ENCODE results near the gene ZEB2.
A peak's percentile ranks its signal among the peaks of the same experiment; 100 is the strongest.

Gene ZEB2

DNA sequence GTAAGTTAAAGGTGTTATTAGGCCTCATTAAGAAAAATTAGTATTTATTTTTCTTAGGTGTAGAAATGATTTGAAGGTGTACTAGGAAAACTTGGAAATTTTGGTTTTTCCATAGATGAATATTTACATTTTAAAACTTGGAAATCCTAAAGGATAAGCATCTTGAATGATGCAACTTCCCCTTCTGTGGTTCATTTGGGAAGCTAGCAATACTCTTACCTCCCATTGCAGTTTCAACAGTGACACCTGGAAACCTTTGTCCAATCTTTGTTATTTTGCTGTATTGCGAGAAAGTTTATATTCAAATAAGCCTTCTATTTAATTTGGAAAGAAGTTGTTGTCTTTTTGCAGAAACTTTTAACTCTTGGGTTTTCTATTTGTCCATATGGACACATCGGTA, 68.5 kb downstream of the ZEB2 start:
- no peak for DNase-seq (ENCODE audit: low spot score)

DNA sequence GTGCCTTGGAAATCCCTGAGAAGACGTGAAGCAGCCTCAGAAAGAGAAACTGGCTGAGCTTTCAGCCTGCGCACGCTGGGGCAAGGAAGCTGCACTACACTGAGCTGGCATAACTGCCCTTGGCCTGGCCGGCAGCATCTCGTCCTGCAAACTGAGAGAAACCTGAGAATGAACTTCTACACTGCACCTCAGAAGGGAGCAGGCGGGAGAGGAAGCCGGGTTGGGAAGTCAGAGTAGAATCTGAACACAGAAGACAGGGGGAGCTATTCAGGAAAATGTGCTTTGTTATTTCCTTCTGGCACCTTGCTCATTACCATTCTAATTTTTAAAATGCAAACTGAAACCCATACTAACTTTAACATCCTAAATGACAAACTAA, 70.9 kb downstream of the ZEB2 start:
- no peak for DNase-seq (ENCODE audit: low spot score)

DNA sequence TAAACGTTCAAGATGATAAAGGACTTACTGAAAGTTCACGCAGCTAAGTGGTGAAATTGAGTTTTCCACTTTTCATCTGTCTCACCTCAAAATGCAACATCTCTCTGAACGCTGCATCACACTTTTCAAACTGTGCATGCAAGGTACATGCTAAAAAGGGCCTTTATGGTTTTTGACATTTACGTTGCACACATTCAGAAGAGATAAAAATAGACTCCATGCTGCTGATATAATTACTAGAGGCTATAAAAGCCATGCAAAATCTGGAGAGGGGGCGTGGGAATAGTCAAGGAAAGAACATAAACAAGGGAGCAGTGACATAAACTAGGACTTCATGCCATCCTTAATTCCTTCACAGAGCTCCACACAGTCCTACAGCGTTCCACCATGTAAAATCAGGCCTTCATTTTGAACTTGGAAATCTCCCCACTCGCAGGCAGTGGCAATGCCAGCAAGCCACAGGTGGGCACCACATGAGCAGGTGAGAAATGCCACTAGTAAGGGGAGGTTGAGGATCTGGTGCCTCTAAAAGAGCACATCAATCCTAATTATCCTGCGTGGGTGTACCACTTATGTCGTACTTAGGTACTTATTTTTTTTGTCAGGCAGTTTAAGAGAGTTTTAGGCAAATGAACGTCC, 71.4 kb downstream of the ZEB2 start:
- DNase-seq (ENCODE audit: low spot score) = no peak

DNA sequence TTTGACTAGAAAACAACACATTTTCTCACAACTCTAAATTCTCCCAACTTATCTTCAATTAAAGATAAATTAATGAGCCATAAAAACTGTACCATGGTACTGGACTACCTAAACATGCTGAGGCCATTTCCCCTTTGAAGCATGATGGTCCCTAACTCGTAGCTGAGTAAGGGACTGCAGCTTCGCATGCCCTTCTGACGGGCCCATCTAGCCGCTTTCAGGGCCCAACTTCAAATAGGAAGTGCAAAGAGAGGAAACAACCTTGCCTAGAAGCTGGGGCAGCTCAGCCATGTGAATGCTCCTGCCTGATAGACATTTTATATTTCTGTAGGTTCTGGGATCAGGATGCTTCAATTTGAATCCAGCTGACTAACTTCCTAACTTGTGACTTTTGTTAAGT, 72.4 kb downstream of the ZEB2 start:
- DNase-seq (ENCODE audit: low spot score) = no peak

DNA sequence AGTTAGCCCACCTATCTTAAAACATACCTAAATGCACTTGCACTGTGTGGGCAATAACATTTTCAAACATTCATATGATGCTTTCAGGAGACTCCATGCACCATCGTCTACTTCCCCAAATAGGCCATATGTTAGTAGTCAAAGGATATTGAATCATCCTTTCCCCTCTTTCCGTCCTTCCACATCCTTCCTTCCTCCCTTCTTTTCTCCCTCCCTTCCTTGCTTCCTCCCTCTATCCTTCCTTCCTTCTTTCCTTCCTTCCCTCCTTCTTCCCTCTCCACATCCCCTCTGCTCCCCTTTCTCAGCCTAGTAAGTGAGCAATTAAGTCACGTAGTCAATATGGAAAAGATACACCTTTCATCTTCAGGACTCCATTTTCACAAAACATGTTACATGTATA, 73.8 kb downstream of the ZEB2 start:
- DNase-seq (ENCODE audit: low spot score) = no peak

DNA sequence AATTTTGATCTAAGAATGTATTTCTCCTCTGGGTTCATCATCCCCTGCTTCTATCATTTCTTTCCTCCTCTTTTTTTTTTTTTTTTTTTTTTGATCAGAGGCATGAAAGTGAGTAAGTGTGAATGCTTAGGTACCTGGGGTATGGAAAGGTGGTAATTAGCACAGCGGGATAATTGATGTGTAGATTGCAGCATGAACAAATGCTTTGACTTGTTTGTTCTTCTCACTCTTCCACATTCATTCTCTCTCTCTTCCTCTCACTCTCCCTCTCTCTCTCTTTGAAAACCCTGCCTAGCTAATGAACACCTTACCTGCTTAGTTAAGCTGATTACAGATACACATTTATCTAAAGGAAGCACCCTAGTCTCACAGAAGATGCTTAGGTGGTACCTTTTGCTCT, 74.7 kb downstream of the ZEB2 start:
- no peak for DNase-seq (ENCODE audit: low spot score)

DNA sequence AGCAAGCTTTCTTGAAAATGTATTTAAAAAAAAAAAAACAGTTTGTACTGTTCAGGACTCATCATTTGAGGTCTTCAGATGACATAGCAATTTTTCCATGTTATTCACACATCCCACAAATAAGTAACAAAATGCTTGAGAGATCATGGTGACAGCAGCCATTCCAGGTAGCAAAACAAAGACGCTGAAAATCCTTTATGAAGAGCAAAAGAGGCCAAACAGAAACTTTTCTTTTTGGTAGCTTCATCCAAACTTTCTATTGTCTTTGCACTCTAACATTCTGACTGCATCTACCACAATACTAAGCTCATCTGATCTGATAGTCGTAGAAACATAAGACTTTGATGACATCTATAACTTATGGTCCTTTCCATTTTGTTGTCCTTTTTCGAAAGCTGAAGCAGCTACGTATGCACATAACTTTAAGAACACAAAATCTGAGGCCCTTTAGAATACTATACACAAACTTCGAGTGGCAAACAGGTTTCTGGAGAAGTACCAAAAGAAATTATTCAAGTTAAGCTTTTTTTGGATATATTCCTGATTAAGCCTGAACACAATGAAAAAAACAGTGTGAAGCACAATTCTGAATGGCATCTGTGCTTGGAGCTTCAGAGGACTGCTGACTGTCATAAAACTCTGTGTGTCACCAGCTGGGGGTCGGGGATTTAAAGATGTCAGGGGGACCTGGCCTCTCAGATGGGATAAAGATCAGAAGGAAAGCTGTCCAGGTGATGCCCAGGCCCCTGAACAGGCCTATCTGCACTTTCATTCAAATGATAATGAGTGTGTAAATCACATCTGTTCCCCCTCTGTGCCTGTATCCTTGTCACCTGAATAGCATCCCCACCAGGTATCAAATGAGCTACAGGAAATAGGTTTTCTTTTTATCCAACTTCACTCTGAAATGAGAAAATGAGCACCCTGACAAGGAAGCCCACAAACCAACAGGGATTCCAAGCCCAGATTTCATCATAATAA, 75.8 kb downstream of the ZEB2 start:
- no peak for DNase-seq (ENCODE audit: low spot score)

DNA sequence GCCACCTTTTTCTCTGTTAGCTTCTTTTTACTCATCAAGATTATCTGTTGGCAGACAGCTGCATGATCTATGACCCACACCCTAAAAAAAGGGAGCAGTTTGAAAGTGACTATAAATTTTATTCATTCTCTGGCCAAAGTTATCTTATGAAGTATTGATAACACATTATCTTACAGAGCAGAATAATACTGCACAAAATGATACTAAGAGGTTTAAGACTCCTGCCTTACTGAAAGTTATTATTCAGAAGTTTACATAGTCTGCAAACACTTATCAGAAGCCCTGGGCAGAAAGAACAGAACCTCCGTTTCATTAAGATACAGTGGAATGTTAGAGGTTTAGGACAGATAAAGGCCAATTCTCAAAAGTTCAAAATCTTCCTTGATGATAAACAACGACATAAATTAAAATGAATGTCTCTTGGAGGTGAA, 78.2 kb downstream of the ZEB2 start:
- DNase-seq (ENCODE audit: low spot score) = no peak

DNA sequence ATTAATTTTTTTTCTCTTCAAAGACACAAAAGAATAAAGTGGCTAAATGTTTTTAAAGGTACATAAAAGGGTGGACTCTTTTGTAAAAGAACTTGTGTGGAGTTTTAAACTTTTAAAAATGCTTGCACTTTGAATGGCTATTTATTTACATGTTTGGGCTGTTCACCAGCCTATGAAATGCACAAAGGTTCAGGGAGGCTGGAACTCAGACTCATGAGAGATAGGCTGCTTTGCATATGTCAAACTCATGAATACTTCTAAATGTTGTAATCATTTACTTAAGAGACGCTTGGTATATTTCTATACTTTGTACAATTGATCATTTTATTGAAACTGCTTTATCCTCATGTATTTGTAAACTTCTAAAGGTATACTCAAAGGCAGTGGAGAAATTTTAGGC, 79.9 kb downstream of the ZEB2 start:
- DNase-seq (ENCODE audit: low spot score) = no peak

DNA sequence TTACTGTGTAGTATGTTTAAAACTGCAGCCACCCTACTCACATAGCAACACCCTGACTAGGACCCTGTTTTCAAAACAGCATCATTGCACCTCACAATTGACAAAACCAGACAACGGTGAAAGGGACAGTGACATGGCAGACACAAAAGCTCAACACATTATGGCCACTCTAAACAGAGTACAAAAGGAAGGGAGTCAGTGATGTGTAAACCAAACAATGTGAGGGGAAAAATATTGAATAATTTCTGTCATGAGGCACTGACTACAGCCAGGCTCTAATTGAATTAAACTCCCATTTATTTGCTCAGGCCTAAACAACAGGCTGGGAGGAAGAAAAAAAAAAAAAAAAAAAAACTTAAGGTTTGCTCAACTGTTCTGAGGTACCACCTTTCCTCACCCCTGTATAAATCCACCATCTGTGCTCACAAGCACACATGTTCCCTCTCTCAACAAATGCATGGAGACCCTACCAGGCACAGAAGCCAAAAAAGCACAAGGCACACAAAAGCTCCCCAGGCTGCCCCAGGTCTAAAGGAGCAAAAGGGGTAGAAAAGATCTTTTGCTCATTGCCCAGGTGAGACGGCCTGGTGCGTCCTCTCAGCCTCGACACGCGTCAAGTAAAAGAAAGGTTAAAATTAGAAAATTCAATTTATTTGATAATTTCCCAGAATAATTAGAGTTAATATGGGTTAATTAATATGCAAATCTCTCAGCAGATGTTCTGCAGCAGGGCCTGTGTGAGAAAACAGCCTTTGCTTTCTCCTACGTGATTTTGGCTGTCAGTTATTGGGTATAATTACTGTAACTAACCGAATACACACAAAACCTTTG, 80.9 kb downstream of the ZEB2 start:
- DNase-seq (ENCODE audit: low spot score) = no peak

DNA sequence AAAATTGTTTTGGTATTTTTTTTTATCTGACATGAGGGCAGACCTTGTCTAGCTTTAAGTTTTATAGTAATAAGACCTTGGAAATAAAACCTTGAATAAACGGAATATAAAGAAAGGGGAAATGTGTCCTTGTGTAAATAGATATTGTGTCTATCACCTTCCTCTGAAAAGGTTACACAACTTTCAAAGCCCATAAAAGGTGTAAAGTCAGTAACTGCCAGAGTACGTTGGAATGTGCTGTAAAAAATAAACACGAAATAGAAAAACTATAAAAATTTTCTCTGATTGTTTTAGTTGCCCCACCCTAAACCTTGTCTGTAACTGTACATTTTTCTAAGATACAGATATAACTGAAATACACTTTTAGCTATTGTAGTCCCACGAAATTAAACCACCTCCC, 82.3 kb downstream of the ZEB2 start:
- DNase-seq (ENCODE audit: low spot score) = no peak

DNA sequence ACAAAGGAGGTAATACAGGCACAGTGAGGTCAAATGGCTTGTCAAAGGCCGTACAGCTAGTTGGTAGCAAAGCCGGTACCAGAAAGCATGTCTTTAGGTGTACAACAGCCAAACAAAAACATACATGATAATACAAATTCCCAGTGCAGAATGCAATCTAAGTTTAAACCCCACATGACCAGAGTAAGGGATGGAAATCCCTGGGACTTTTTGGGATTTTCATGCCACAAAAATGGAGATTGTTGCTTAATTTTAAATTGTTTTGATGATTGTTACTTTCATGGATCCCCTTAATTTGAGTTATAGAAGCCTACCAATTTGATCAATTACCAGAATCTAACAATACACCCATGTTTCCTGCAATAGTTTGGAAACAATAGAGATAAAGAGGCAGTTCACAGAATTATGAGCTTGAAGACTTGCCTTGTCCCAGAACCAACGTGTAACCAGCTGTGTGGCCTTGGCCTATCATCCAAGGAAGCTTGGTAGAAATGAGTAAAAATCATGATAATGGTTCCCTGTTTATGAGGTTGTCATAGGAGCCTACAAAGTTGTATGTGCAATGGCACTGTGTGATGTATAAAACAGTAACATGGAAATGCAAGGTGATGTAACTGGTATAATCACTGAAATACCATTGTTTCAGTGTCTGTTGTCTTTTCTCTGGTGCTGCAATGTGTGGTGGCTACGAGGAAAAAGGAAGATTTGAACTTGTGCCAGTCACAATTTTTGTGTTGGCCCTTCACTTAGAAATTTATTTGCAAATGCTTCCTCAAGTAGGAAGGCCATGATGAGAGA, 85.3 kb downstream of the ZEB2 start:
- no peak for DNase-seq (ENCODE audit: low spot score)

DNA sequence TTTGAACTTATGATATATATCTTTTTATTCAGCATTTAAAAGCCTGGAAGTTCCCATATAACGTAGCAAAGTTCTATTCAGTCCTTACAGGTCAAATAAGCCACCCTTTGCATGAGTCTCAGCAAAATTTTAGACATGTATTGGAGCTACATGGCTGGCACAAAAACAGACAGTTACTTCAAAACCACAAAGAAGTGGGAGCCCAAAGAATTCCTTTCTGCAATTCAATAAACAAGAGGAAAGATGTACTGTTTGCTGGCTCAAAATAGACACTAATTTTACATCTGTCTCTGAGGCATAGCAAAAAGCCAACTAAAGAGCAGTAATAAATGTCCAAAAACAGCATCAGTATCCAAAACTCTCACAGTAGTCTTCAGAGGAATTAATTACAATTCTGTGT, 87.0 kb downstream of the ZEB2 start:
- no peak for DNase-seq (ENCODE audit: low spot score)

DNA sequence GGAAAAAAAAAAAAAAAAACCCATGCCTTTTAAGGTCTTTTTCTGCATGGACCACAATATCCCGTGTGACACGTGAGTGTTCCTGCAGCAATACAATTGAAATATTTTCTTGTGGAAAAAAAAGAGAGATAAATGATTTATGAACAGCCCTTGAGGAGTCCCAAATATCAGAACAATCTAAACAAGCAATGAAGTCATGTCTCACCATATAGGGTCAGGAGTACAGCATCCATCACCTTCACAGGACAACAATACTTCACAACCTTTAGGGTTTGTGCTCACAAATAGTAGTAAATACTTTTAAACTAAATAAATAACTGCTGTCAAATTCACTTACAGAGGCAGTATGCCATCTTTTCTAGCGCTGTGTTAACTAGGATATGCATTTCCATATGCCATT, 87.9 kb downstream of the ZEB2 start:
- DNase-seq (ENCODE audit: low spot score) = no peak

DNA sequence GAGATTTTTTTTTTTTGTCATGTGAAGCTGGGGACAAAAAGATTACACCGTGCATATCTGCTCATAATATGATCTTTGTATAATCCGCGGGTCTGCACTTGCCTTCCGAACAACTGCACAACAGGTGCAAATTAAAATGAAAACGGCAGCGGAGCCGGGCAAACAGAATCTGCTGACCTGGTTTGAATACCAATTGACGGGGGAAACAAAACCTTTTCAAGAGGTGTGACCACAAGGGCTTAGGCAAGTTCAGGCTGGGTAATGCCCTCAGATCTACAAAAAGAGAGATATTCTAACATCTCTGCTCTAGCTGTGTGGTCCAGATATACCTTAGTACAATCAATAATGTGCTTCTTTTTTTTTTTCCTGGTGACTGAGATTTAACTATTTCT, 88.5 kb downstream of the ZEB2 start:
- no peak for DNase-seq (ENCODE audit: low spot score)

DNA sequence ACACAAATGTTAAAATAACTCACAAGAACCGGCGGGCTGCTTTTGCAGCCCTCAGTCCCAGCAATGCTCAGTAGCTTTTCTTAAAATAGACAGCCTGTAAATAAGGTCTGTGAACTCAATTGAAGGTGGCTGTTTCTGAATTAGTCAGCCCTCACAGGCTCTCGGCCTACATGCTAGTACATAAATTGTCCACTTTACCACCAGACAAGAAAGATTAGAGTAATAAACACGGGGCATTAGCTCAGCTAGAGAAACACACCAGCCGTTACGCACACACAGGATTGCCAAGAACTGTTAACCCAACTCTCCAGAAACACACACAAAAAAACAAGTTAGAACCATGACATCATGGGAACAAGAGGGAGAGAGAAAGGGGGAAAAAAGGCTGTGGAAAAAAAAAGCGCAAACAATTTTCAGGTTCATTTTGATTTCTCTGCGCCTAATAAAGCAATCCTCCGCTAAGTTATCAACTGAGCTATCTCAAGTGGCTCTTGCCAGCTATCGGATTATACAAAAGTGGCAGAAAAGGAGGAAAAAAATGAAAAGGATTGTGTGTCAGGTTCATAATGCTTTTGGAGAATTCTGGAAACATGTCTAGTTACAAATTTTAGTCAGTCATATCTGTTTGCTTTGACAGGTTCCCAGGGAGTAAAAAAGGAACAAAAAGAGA, 89.1 kb downstream of the ZEB2 start:
- peak; percentile 65 for DNase-seq (ENCODE audit: low spot score)

DNA sequence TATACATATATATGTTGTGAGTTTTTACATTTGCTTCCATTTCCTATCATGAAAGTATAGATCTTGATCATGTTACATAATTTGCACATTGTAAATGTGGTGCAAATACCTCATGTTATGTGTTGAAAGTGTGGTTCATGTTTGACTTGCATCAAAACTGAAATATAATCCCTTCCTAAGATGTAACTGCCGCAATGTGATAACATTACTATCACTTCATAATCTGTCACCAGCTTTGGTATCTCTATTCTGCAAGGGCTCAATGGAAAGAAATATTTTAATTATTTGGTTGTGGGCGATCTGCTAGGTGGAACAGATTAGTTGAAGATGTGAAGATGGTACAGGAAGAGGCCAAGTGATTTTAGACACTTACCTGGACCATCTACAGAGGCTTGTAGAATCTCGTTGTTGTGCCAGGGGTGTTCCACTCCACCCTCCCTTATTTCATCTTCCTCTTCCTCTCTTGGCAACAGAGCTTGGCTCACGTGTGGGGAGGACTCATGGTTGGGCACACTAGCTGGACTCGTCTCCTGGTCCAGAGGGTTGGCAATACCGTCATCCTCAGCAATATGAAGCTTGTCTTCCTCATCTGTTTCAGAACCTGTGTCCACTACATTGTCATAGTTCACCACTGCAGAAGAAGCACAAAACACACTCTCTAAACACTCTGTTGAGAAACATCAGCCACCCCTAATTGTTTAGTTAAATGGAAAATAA, 90.4 kb downstream of the ZEB2 start:
- DNase-seq (ENCODE audit: low spot score) = no peak

DNA sequence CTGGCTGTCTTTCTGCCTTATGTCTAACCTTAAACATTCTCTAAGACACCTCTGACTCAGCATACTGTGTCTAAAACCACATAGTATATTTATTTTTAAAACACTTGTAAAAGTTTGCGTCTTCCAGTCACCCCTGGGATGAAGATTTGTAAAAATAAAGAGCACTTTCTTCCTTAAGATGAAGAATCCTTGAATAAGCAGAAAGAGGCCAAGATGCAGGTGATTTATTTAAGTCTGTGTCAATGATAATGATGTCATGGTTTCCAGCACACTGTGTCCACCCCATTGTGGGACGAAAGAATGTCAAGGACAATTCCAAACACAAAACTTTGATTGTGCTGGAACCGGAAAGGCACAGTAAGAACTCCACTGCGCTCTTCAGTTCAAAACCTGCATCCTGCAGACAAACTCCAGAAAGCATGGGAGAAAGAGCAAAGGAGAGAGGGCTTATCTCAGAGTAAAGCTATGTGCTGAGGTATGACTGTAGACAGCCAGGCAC, 92.9 kb downstream of the ZEB2 start:
- DNase-seq (ENCODE audit: low spot score) = no peak

DNA sequence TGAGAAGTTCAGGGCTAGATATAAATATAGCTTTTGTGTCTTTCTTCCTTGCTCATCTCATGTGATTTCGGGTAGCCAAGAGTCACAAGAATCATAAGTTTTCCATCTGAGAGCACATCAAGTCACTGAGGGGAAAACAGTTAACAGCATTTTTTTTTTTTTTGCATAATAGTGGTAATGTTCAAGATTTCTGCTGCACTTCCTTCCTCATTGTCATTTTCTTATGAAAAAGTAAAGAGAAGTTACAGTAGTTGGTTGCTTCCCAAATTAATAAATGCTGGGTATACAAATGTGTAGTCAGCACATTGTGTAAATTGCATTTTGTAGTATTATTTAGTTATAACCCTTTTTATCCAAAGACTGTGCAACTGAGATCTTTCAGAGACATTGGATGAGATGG, 93.6 kb downstream of the ZEB2 start:
- no peak for DNase-seq (ENCODE audit: low spot score)

DNA sequence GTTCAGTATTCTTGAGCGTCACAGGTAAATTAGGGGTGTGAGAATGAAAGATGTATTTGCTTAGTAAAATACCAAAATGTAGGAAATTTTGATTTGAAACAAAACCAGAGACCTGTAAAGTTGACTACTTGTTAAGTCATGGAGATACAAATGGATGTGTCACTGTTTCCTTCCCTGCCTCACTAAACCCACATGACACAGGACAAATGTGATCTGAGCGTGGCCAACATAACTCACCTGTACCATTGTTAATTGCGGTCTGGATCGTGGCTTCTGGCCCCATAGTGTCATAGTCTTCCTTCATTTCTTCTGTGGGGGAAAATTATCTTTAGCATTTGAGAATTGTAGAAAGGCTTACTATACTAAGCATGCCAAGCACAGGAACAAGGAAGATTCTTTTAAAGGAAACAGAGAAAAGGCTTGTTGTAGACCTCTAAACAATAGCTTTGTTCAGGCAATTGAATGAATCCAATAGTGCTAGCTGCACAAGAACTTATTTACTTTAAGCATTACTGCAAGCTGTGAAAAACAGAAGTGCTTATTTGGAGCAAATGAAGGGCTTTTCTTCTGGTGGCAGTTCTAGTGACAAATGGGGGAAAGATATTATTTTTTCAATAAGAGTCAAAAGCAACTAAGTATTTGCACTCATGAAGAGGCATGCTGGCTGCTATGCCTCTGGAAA, 95.2 kb downstream of the ZEB2 start:
- DNase-seq (ENCODE audit: low spot score) = peak; percentile 89
